ENCODE measurements around the gene KDM3B.

Gene KDM3B

GRCh38 chr5:138338411-138339090 lies 13.9 kb upstream of the KDM3B start:
- no peak for DNase-seq (ENCODE audit: low read depth)
- TF ChIP-seq CTCF (conservative IDR thresholded peaks at IDR 0.05; ENCODE audit: low read length), result no peak
- peak overlapping the region; percentile 95 for H3K4me3 ChIP-seq (ENCODE audit: low read length)

- TF ChIP-seq CTCF (conservative IDR thresholded peaks at IDR 0.05; ENCODE audit: low read length), result no peak
- DNase-seq (ENCODE audit: low read depth), result no peak
- peak overlapping the region; percentile 95 for H3K4me3 ChIP-seq (ENCODE audit: low read length)
Observed at GRCh38 chr5:138339091-138339456, 13.4 kb upstream of the KDM3B start.

- no peak for TF ChIP-seq CTCF (conservative IDR thresholded peaks at IDR 0.05; ENCODE audit: low read length)
- no peak for DNase-seq (ENCODE audit: low read depth)
- H3K4me3 ChIP-seq (ENCODE audit: low read length), result peak overlapping the region; percentile 95
Observed at GRCh38 chr5:138339464-138339863, 13.0 kb upstream of the KDM3B start.

- peak overlapping the region; percentile 95 for H3K4me3 ChIP-seq (ENCODE audit: low read length)
- no peak for TF ChIP-seq CTCF (conservative IDR thresholded peaks at IDR 0.05; ENCODE audit: low read length)
- no peak for DNase-seq (ENCODE audit: low read depth)
Observed at GRCh38 chr5:138340008-138340407, 12.5 kb upstream of the KDM3B start.

- no peak for DNase-seq (ENCODE audit: low read depth)
- no peak for TF ChIP-seq CTCF (conservative IDR thresholded peaks at IDR 0.05; ENCODE audit: low read length)
- H3K4me3 ChIP-seq (ENCODE audit: low read length), result no peak overlapping the region
Observed at GRCh38 chr5:138344887-138345622, 7.4 kb upstream of the KDM3B start.

GRCh38 chr5:138346889-138347288 lies 5.6 kb upstream of the KDM3B start:
- DNase-seq (ENCODE audit: low read depth), result no peak
- no peak for TF ChIP-seq CTCF (conservative IDR thresholded peaks at IDR 0.05; ENCODE audit: low read length)
- H3K4me3 ChIP-seq (ENCODE audit: low read length), result no peak overlapping the region
